Natural killer cell (primary cell): ENCODE measurements around the gene HBEGF. TPM values are rescaled to one million over a fixed set of nuclear protein-coding genes. Genes with fewer than 3 reads are reported as not detected.
A peak's percentile ranks its signal among the peaks of the same experiment; 100 is the strongest.
"Not testable (repeated sequence)": the region's sequence is repeated elsewhere in the genome, so short reads cannot be mapped to it uniquely, and the experiment has no call there.

Experiments used
- ATAC-seq, 3 donors: fragments of 150-1000 bp in 2 of 3; fragments of 200-7000 bp in 1 of 3; cut with Tn5 transposase; 1 replicate in 1 of 3; 2 replicates in 2 of 3; pipeline ENCODE4 v1.10.0; 2021; ENCODE audit warnings: mild to moderate bottlenecking in 2 of 3, moderate library complexity in 2 of 3
- DNase-seq, 2 donors: peaks; one replicate each; pipeline versions ENCODE4 v3.0.0 to v3.0.0-alpha.2; 2013 to 2021; ENCODE audit warnings: mixed read lengths in 1 of 2
- H3K27ac ChIP-seq: one replicate; pipeline ENCODE4 v1.5.1; 2013; ENCODE audit warnings: mild to moderate bottlenecking, low read length
- H3K27me3 ChIP-seq: one replicate; pipeline ENCODE4 v1.6.1; 2013; ENCODE audit warnings: low read length; ENCODE audit not compliant: control insufficient read depth, insufficient read depth
- H3K36me3 ChIP-seq: one replicate; pipeline ENCODE4 v1.6.1; 2013; ENCODE audit warnings: low read length; ENCODE audit not compliant: control insufficient read depth, insufficient read depth
- H3K4me1 ChIP-seq: one replicate; pipeline ENCODE4 v1.6.1; 2013; ENCODE audit warnings: low read length; ENCODE audit not compliant: control insufficient read depth, insufficient read depth
- H3K4me3 ChIP-seq: one replicate; pipeline ENCODE4 v1.5.1; 2013; ENCODE audit warnings: low read length
- H3K9me3 ChIP-seq: one replicate; pipeline ENCODE4 v1.6.1; 2013; ENCODE audit warnings: low read length; ENCODE audit not compliant: control insufficient read depth, insufficient read depth
- H3K27ac Mint-ChIP-seq, 2 donors: one replicate each; pipeline ENCODE4 v1.8.0; 2022; ENCODE audit warnings: mild to moderate bottlenecking in 2 of 2, mixed read lengths in 2 of 2, moderate library complexity in 1 of 2
- H3K27me3 Mint-ChIP-seq, 2 donors: one replicate each; pipeline ENCODE4 v1.8.0; 2022; ENCODE audit warnings: low read depth in 2 of 2, mixed read lengths in 2 of 2
- H3K36me3 Mint-ChIP-seq: one replicate; pipeline ENCODE4 v1.8.0; 2022; ENCODE audit warnings: mixed read lengths
- H3K4me1 Mint-ChIP-seq, 2 donors: one replicate each; pipeline ENCODE4 v1.8.0; 2022; ENCODE audit warnings: mixed read lengths in 2 of 2
- H3K4me3 Mint-ChIP-seq: one replicate; pipeline ENCODE4 v1.8.0; 2022; ENCODE audit warnings: mild to moderate bottlenecking, moderate library complexity, mixed read lengths
- H3K9me3 Mint-ChIP-seq, 2 donors: one replicate each; pipeline ENCODE4 v1.8.0; 2022; ENCODE audit warnings: mixed read lengths in 2 of 2
- WGBS: methylation state at CpG from one replicate; pipeline ENCODE4 v1.1.7; 2013; ENCODE audit warnings: missing lambda C conversion rate; ENCODE audit not compliant: insufficient coverage; 5-methylcytosine and 5-hydroxymethylcytosine counted together
- intact Hi-C: fragments of 100-400 bp; cut with micrococcal nuclease; formaldehyde crosslinking; loops from one replicate; pipeline ENCODE4 v1.14.2; 2022
- total RNA-seq, 4 donors: library from RNA; stranded (reverse); fragments of 120-200 nt in 1 of 4; gene quantifications; one replicate each; pipeline versions ENCODE4 v1.2.3 to v1.2.4, GENCODE V29; 2013 to 2022
- TF ChIP-seq, protein P1 (sequence below): fragments of 200-600 bp; IDR thresholded peaks from one replicate; pipeline ENCODE4 v1.8.0; 2022; ENCODE audit warnings: antibody characterized with exemption

HBEGF gene
- total RNA-seq, 3 donors from 2014 or later (not counting 1 experiment from before 2014, with no cell fraction given): 5.1 to 9.9 (median 7.8) TPM

DNA sequence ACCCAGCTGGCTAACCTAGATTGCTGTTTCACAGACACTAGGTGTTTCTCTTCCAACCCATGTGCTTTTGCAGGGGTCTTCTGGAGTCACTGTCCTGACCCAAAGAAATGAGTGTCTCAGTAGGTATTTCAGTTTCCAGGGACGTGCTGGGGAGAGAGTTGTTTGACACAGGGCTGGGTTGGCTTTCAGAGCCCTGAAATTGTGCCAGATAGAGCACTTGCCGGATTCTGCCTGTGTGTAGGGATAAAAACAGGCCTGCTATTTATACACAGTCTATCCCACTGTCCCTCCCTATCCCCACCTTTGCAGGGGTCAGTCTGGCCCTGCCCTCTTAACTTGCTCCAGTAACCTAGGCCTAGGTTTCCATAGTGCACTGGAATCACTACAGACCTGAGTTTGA, 957 bp upstream of the HBEGF start:
- H3K27ac Mint-ChIP-seq: no peak overlapping the region
- peak overlapping the region; percentile 82 for H3K4me3 Mint-ChIP-seq
- no peaks in the 10 kb centered on the region for H3K36me3 ChIP-seq
- H3K4me1 ChIP-seq: peaks cover 33% of the 10 kb centered on the region
- no peaks in the 10 kb centered on the region for H3K36me3 Mint-ChIP-seq
- intact Hi-C loops: no loop called here
- WGBS: 92% methylated on average over 2 of the region's 2 CpGs
- H3K27ac ChIP-seq: no peak overlapping the region
- H3K4me1 Mint-ChIP-seq: peaks cover 18 to 33% of the 10 kb centered on the region in 2 donors
- no peaks in the 10 kb centered on the region for H3K9me3 Mint-ChIP-seq
- no peak overlapping the region for H3K4me3 ChIP-seq
- DNase-seq (no peak), ATAC-seq (no peak)
- H3K27me3 ChIP-seq: no peaks in the 10 kb centered on the region
- H3K27me3 Mint-ChIP-seq: peaks cover 13 to 23% of the 10 kb centered on the region in 2 donors
- TF ChIP-seq, protein P1, sequence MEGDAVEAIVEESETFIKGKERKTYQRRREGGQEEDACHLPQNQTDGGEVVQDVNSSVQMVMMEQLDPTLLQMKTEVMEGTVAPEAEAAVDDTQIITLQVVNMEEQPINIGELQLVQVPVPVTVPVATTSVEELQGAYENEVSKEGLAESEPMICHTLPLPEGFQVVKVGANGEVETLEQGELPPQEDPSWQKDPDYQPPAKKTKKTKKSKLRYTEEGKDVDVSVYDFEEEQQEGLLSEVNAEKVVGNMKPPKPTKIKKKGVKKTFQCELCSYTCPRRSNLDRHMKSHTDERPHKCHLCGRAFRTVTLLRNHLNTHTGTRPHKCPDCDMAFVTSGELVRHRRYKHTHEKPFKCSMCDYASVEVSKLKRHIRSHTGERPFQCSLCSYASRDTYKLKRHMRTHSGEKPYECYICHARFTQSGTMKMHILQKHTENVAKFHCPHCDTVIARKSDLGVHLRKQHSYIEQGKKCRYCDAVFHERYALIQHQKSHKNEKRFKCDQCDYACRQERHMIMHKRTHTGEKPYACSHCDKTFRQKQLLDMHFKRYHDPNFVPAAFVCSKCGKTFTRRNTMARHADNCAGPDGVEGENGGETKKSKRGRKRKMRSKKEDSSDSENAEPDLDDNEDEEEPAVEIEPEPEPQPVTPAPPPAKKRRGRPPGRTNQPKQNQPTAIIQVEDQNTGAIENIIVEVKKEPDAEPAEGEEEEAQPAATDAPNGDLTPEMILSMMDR: no peak
- H3K9me3 ChIP-seq: no peaks in the 10 kb centered on the region

DNA sequence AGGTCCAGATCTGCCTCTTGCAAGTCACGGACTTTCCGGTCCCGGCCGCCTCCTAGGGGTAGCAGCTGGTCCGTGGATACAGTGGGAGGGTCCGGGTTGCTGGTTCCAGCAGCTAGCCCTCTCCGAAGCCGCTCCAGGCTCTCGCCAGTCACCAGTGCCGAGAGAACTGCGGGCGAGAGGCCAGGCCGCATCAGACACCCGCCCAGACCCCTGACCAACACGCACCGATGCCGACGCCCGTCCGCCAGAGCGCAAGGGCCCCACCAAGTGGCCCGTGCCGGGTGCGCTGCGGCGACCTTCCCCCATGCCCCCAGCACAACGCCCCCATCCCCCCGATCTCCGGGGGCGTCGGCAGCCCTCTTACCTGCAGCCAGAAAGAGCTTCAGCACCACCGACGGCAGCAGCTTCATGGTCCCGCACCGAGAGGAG, 470 bp downstream of the HBEGF start:
- DNase-seq: no peak
- H3K27ac Mint-ChIP-seq: peak overlapping the region in 1 of 2 donors; percentile 36
- peaks cover 43% of the 10 kb centered on the region for H3K4me1 ChIP-seq

DNA sequence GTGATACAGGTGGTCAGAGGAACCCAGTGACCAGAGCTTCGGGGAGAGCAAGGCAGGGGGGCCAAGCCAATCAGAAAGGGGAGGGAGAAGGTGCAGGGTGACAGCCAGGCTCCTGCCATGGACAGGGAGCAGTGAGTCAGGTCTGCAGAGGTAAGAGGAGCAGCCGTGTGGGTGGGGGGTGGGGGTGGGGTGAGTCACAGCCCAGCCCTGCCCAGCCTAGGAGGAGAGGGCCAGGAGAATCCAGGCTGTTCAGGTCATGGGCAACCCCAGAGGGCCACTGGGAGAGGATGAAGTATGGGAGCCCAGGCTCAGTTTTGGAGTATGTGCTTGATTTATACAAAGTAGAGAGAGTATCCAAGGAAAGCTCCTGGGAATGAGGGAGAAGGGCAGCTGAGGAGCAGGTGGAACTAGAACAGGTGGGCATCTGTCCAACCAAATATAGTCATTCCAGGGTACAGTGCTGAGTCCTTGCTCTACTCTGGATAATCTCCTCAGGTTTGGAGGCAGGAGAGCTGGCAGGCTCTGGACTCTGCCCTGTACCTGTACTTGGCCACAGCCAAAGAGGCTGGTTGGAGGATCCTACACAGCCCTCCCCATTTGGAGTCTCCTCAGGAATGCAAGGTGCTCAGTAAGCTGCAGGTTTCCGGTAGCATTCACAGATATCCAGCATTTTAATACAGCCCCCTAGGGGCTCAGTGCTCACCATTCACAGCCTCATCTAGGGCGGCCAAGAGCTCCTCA, 1.6 kb downstream of the HBEGF start:
- H3K9me3 ChIP-seq: no peaks in the 10 kb centered on the region
- Mint-ChIP-seq H3K9me3 (no peaks in the 10 kb centered on the region), H3K36me3 (no peaks in the 10 kb centered on the region), H3K4me1 (peaks cover 19 to 35% of the 10 kb centered on the region in 2 donors), H3K27ac (no peak overlapping the region), H3K27me3 (peaks cover 13 to 22% of the 10 kb centered on the region in 2 donors), H3K4me3 (peak overlapping the region; percentile 87)
- no peak for ATAC-seq
- H3K27ac ChIP-seq: no peak overlapping the region
- H3K4me1 ChIP-seq: peaks cover 46% of the 10 kb centered on the region
- intact Hi-C loops: no loop called here
- WGBS: 77% methylated on average over 3 of the region's 4 CpGs
- no peaks in the 10 kb centered on the region for H3K36me3 ChIP-seq
- no peak overlapping the region for H3K4me3 ChIP-seq
- DNase-seq: no peak
- TF ChIP-seq, protein P1: no peak
- no peaks in the 10 kb centered on the region for H3K27me3 ChIP-seq

More for the DNA sequence above, 470 bp downstream of the HBEGF start:
- Mint-ChIP-seq H3K4me3 (peak overlapping the region; percentile 87), H3K27me3 (peaks cover 13 to 23% of the 10 kb centered on the region in 2 donors), H3K4me1 (peaks cover 19 to 35% of the 10 kb centered on the region in 2 donors), H3K36me3 (no peaks in the 10 kb centered on the region), H3K9me3 (no peaks in the 10 kb centered on the region)
- peak overlapping the region; percentile 23 for H3K4me3 ChIP-seq
- no peaks in the 10 kb centered on the region for H3K36me3 ChIP-seq
- H3K27ac ChIP-seq: no peak overlapping the region
- H3K27me3 ChIP-seq: no peaks in the 10 kb centered on the region
- no peaks in the 10 kb centered on the region for H3K9me3 ChIP-seq
- WGBS: 20% methylated on average over 35 of the region's 35 CpGs
- ATAC-seq: peak in 2 of 3 donors; percentile 16 to 43
- intact Hi-C loops: no loop called here
- TF ChIP-seq, protein P1: no peak

DNA sequence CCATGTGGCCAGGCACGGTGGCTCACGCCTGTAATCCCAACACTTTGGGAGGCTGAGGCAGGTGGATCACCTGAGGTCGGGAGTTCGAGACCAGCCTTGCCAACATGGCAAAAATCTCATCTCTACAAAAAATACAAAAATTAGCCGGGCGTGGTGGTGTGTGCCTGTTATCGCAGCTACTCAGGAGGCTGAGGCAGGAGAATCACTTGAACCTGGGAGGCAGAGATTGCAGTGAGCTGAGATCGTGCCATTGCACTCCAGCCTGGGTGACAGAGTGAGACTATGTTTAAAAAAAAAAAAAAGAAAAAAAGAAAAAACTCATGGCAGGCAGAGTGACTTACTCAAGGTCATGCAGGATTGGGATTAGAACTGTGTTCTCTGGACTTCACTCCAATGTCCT, 2.6 kb downstream of the HBEGF start:
- H3K9me3 Mint-ChIP-seq, H3K4me3 ChIP-seq, ATAC-seq, H3K36me3 Mint-ChIP-seq, H3K27me3 ChIP-seq, intact Hi-C loops, H3K27ac Mint-ChIP-seq, H3K27ac ChIP-seq, H3K9me3 ChIP-seq, H3K36me3 ChIP-seq, DNase-seq: not testable (repeated sequence)
- Mint-ChIP-seq H3K27me3 (peaks cover 10 to 17% of the 10 kb centered on the region in 2 donors), H3K4me1 (peaks cover 19 to 35% of the 10 kb centered on the region in 2 donors), H3K4me3 (peak overlapping the region; percentile 62)
- peaks cover 56% of the 10 kb centered on the region for H3K4me1 ChIP-seq
- 96% methylated on average over 8 of the region's 8 CpGs for WGBS
